RWPE1 (cell line): ENCODE results near the gene CUL5.

Experiments used
- CTCF ChIA-PET: fragments of 350-600 bp; sonication (Branson Sonifier 250); formaldehyde crosslinking; extraction: SDS; loops from one replicate; lab custom pipeline; 2021; lab: Yijun Ruan, JAX
- POLR2A ChIA-PET: fragments of 400-600 bp; formaldehyde crosslinking; extraction: SDS; loops from one replicate; lab custom pipeline; 2020; ENCODE audit warnings: antibody characterized with exemption; ENCODE audit not compliant: low non-redundant PET; lab: Yijun Ruan, JAX
- DNase-seq: peaks from one replicate; pipeline ENCODE4 v3.0.0; 2012; ENCODE audit warnings: low spot score
- H3K27ac ChIP-seq: fragments of 450-650 bp; 2 replicates; pipeline ENCODE4 v1.5.1; 2017
- CTCF ChIP-seq: fragments of 450-650 bp; conservative IDR thresholded peaks from 2 replicates; pipeline ENCODE4 v1.5.1; 2017; ENCODE audit warnings: low read depth, mild to moderate bottlenecking

Gene CUL5

DNA sequence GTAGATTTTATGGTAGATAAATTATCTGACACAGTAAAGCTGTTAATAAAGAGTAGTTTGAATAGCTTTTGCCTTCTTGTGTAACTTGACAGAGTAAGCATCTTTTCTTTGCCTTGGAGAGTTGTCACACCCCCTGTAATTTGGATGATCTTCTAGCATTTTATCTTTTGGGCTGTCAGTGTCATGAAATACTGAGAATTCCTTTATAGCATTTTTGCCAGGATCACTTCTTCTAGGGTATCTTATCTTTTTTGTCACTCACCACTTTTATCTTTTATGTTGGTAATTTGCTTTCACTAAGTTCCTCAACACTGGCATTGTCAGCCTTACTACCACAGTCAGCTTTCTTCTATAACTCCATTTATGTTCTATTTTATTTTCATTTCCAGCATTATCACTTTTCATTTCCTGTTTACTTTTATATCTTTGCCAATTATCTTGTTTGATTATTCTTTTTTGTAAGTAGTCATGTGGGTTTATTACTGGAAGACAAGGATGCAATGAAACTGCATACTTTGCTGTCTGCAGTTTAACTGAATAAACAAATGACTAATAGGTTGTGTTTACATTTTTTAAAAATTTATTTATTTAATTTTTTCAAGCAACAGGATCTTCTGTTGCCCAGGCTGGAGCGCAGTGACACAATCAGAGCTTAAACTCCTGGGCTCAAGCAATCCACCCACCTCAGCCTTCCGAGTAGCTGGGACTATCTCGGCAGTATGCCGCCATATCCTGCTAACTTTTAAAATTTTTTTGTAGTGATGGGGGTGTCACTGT lies 84.6 kb downstream of the CUL5 start:
- TF ChIP-seq CTCF, result no peak
- DNase-seq, result no peak
- H3K27ac ChIP-seq, result no peak overlapping the region; the same call in 1 of the 2 replicates
- CTCF ChIA-PET, result no interaction called here
- POLR2A ChIA-PET, result no interaction called here

- CTCF ChIA-PET, result interaction anchor here (0.6 kb wide), 1 partner anchor 27 kb away, joined by 5 read pairs; no protein-coding TSS in a partner anchor
- no peak for DNase-seq
- POLR2A ChIA-PET, result no interaction called here
- TF ChIP-seq CTCF, result no peak
- no peak overlapping the region for H3K27ac ChIP-seq
Measured at GRCh38 chr11:108097179-108097578, 88.5 kb downstream of the CUL5 start.

DNA sequence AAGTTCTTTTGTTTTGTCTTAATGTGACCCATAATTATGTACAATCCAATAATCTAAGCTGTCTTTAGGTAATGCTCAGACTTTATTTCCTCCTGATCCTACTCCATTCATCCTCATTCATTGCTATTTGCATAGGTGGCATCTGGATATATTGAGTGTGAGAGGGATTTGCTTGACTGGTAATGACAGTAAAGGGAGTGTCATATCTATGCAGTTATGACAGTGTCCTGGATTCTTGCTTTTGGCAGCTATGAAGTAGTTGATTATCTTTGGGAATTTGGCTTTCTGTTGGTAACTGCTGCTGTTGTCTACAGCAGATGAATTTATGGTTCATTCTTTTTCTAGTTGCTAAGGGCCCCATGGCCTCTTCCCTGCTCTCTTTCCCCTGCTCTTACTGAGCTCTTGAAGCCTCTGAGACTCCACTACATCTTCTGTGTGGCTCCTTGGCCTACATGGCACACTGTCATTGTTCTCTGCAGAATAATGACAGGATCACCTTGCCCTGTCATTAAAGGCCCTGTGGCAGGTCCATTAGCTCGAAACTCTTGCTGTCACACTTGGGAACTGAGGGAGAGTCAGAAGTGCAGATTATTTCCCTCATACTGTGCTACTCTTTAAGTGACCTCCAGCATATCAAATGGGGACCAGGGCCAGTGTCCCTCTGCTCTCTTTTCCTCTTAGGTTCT lies 92.5 kb downstream of the CUL5 start:
- no peak overlapping the region for H3K27ac ChIP-seq
- ChIA-PET POLR2A (no interaction called here), CTCF (no interaction called here)
- DNase-seq, result no peak
- TF ChIP-seq CTCF, result no peak

DNA sequence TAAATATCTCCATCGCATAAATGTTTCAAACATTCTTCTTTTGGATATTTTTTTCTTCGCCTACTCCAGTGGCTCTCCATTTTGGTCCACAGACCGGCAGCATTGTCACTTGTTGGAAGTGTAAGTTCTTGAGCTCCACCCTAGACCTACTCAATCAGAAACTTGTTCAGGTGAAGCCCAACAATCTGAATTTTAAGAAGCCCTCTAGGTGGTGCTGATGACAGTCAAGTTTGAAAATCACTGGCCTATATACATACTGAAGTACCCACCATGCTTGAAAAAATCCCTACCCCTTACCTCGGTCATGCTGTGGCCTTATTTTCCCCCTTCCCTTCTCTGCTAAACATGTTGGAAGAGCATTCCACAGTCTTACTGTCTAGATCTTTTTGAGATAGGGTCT lies 102.4 kb downstream of the CUL5 start:
- POLR2A ChIA-PET, result no interaction called here
- CTCF ChIA-PET, result interaction anchor here (0.6 kb wide), 1 partner anchor 35 kb away, joined by 3 read pairs; no protein-coding TSS in a partner anchor
- no peak overlapping the region for H3K27ac ChIP-seq
- DNase-seq, result no peak
- TF ChIP-seq CTCF, result no peak

DNA sequence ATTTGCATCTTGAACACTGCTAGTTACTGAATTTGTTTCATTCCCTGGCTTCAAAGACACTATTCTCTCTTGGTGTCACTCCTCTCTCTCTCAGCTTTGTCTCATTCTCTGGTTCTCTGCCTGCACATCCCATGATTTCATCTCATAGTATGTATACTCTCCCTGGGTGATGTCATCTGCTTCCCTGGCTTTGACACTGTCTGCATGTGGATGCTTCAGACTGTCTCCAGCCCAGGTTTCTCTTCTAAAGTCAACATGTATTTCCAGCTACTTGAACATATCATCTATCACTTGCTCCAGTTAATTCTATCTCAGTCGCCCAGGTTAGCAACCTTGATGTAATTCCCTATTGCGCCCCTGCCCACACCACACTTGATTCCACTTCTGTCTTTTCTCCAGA lies 103.4 kb downstream of the CUL5 start:
- H3K27ac ChIP-seq, result no peak overlapping the region
- TF ChIP-seq CTCF, result no peak
- POLR2A ChIA-PET, result no interaction called here
- CTCF ChIA-PET, result interaction anchor here (0.5 kb wide), 2 partner anchors 25 to 186 kb away, joined by 3 to 4 read pairs; no protein-coding TSS in a partner anchor
- DNase-seq, result no peak

GRCh38 chr11:108115500-108116140 lies 106.9 kb downstream of the CUL5 start:
- peak overlapping the region; percentile 33; the same call in 1 of the 2 replicates for H3K27ac ChIP-seq
- peak; percentile 72 for DNase-seq
- ChIA-PET CTCF (no interaction called here), POLR2A (no interaction called here)
- TF ChIP-seq CTCF, result no peak
